HEK293 (cell line): ENCODE measurements around the gene XCL1.

Source experiments
- CTCF ChIA-PET: fragments of 350-600 bp; formaldehyde crosslinking; extraction: SDS; loops from one replicate; lab custom pipeline; 2021; ENCODE audit warnings: antibody characterized with exemption; lab: Yijun Ruan, JAX
- POLR2A ChIA-PET: fragments of 300-600 bp; formaldehyde crosslinking; extraction: SDS; loops from one replicate; lab custom pipeline; 2020; ENCODE audit warnings: antibody characterized with exemption, inconsistent platforms; lab: Yijun Ruan, JAX
- H3K27ac ChIP-seq: fragments of 200-500 bp; sonication (Bioruptor generic); 2 replicates; pipeline ENCODE4 v1.5.1; 2014; ENCODE audit warnings: low read depth, low read length, control low read depth, inconsistent platforms; ENCODE audit errors: extremely low read depth
- H3K36me3 ChIP-seq, 2 experiments: fragments of 200-500 bp in 1 of 2; sonication (Bioruptor generic) in 1 of 2; 1 replicate in 1 of 2; 2 replicates in 1 of 2; pipeline ENCODE4 v1.5.1; 2014 to 2017; ENCODE audit warnings: inconsistent platforms in 2 of 2, low read length in 2 of 2; ENCODE audit not compliant: control insufficient read depth in 2 of 2, insufficient read depth in 1 of 2
- H3K4me1 ChIP-seq: fragments of 200-500 bp; sonication (Bioruptor generic); 2 replicates; pipeline ENCODE4 v1.5.1; 2014; ENCODE audit warnings: mild to moderate bottlenecking, low read length, inconsistent platforms; ENCODE audit not compliant: control insufficient read depth, insufficient read depth
- H3K4me3 ChIP-seq: 2 replicates; pipeline ENCODE4 v1.5.1; 2011; ENCODE audit warnings: low read depth, mild to moderate bottlenecking, control low read depth, low read length, moderate library complexity
- H3K9me3 ChIP-seq: fragments of 200-500 bp; sonication (Bioruptor generic); 2 replicates; pipeline ENCODE4 v1.5.1; 2014; ENCODE audit warnings: low read depth, low read length, inconsistent platforms; ENCODE audit not compliant: control insufficient read depth, insufficient read depth
- ELK4 ChIP-seq: IDR thresholded peaks from 2 replicates; pipeline ENCODE4 v1.6.1; 2011; ENCODE audit warnings: mild to moderate bottlenecking, low read depth, low read length, borderline replicate concordance
- GLIS2 ChIP-seq: fragments of 450-650 bp; formaldehyde crosslinking; IDR thresholded peaks from 2 replicates; pipeline ENCODE4 v1.5.1; 2016; ENCODE audit warnings: missing biosample characterization, missing genetic modification characterization
- HOXD13 ChIP-seq: sonication (generic); formaldehyde crosslinking; IDR thresholded peaks from 2 replicates; pipeline ENCODE4 v1.8.0; 2022; ENCODE audit warnings: missing genetic modification reagents, borderline replicate concordance
- KLF16 ChIP-seq: fragments of 450-650 bp; formaldehyde crosslinking; IDR thresholded peaks from 2 replicates; pipeline ENCODE4 v1.5.1; 2017; ENCODE audit warnings: missing biosample characterization, missing genetic modification characterization
- PRDM1 ChIP-seq: fragments of 450-650 bp; formaldehyde crosslinking; IDR thresholded peaks from 2 replicates; pipeline ENCODE4; 2016; ENCODE audit warnings: missing biosample characterization, missing genetic modification characterization
- PRDM6 ChIP-seq: fragments of 450-650 bp; formaldehyde crosslinking; IDR thresholded peaks from 2 replicates; pipeline ENCODE4 v1.5.1; 2017; ENCODE audit warnings: missing biosample characterization, missing genetic modification characterization
- SCRT1 ChIP-seq: fragments of 450-650 bp; formaldehyde crosslinking; IDR thresholded peaks from 2 replicates; pipeline ENCODE4 v1.5.1; 2016; ENCODE audit warnings: missing biosample characterization, missing genetic modification characterization, borderline replicate concordance
- SCRT2 ChIP-seq: fragments of 450-650 bp; formaldehyde crosslinking; IDR thresholded peaks from 2 replicates; pipeline ENCODE4 v1.5.1; 2016; ENCODE audit warnings: missing biosample characterization, missing genetic modification characterization
- SP7 ChIP-seq: fragments of 450-650 bp; formaldehyde crosslinking; IDR thresholded peaks from 2 replicates; pipeline ENCODE4 v1.5.1; 2016; ENCODE audit warnings: missing biosample characterization, missing genetic modification characterization
- TSHZ1 ChIP-seq: fragments of 450-650 bp; formaldehyde crosslinking; IDR thresholded peaks from 2 replicates; pipeline ENCODE4 v1.5.1; 2016; ENCODE audit warnings: missing biosample characterization, missing genetic modification characterization, borderline replicate concordance
- WT1 ChIP-seq: fragments of 450-650 bp; formaldehyde crosslinking; IDR thresholded peaks from 2 replicates; pipeline ENCODE4 v1.5.1; 2016; ENCODE audit warnings: missing biosample characterization, missing genetic modification characterization
- YY2 ChIP-seq: fragments of 450-650 bp; formaldehyde crosslinking; IDR thresholded peaks from 2 replicates; pipeline ENCODE4 v1.5.1; 2016; ENCODE audit warnings: missing biosample characterization, missing genetic modification characterization
- ZBTB48 ChIP-seq: fragments of 450-650 bp; formaldehyde crosslinking; IDR thresholded peaks from 2 replicates; pipeline ENCODE4 v1.5.1; 2016; ENCODE audit warnings: missing biosample characterization, missing genetic modification characterization
- ZNF140 ChIP-seq: fragments of 450-650 bp; formaldehyde crosslinking; IDR thresholded peaks from 2 replicates; pipeline ENCODE4 v1.5.1; 2016; ENCODE audit warnings: missing biosample characterization, missing genetic modification characterization
- ZNF16 ChIP-seq: fragments of 450-650 bp; formaldehyde crosslinking; IDR thresholded peaks from 2 replicates; pipeline ENCODE4 v1.5.1; 2016; ENCODE audit warnings: low read depth, missing biosample characterization, missing genetic modification characterization
- ZNF174 ChIP-seq: fragments of 450-650 bp; formaldehyde crosslinking; IDR thresholded peaks from 2 replicates; pipeline ENCODE4 v1.5.0; 2017; ENCODE audit warnings: missing biosample characterization, mild to moderate bottlenecking, missing genetic modification characterization
- ZNF280C ChIP-seq: fragments of 450-650 bp; formaldehyde crosslinking; IDR thresholded peaks from 2 replicates; pipeline ENCODE4 v1.5.1; 2016; ENCODE audit warnings: missing biosample characterization, missing genetic modification characterization
- ZNF366 ChIP-seq: fragments of 450-650 bp; formaldehyde crosslinking; conservative IDR thresholded peaks from 2 replicates; pipeline ENCODE4 v1.5.1; 2016; ENCODE audit warnings: missing biosample characterization, missing genetic modification characterization
- ZNF37A ChIP-seq: fragments of 450-650 bp; IDR thresholded peaks from 2 replicates; pipeline ENCODE4 v1.5.1; 2018; ENCODE audit warnings: missing biosample characterization, missing genetic modification characterization
- ZNF48 ChIP-seq: fragments of 450-650 bp; formaldehyde crosslinking; IDR thresholded peaks from 2 replicates; pipeline ENCODE4 v1.5.1; 2016; ENCODE audit warnings: missing biosample characterization, missing genetic modification characterization
- ZNF513 ChIP-seq: fragments of 450-650 bp; IDR thresholded peaks from 2 replicates; pipeline ENCODE4 v1.5.1; 2018; ENCODE audit warnings: missing biosample characterization, missing genetic modification characterization
- ZNF561 ChIP-seq: fragments of 450-650 bp; IDR thresholded peaks from 2 replicates; pipeline ENCODE4 v1.5.1; 2018; ENCODE audit warnings: missing biosample characterization, missing genetic modification characterization, borderline replicate concordance
- ZNF629 ChIP-seq: fragments of 450-650 bp; formaldehyde crosslinking; IDR thresholded peaks from 2 replicates; pipeline ENCODE4 v1.5.1; 2017; ENCODE audit warnings: missing biosample characterization, missing genetic modification characterization
- ZNF830 ChIP-seq: fragments of 450-650 bp; IDR thresholded peaks from 2 replicates; pipeline ENCODE4 v1.5.0; 2018; ENCODE audit warnings: missing biosample characterization, missing genetic modification characterization, low read depth, mild to moderate bottlenecking, moderate library complexity
- ZNF843 ChIP-seq: fragments of 450-650 bp; formaldehyde crosslinking; IDR thresholded peaks from 2 replicates; pipeline ENCODE4 v1.5.1; 2016; ENCODE audit warnings: missing biosample characterization, missing genetic modification characterization
- ZXDB ChIP-seq: fragments of 450-650 bp; formaldehyde crosslinking; IDR thresholded peaks from 2 replicates; pipeline ENCODE4 v1.5.1; 2016; ENCODE audit warnings: missing biosample characterization, missing genetic modification characterization

The XCL1 gene

GRCh38 chr1:168565825-168566224, 10.6 kb upstream of the XCL1 start (continued):
- TF ChIP-seq ZNF280C (tag by site-specific recombination) (no peak), PRDM6 (tag by site-specific recombination) (peak; percentile 83), ZNF843 (tag by site-specific recombination) (peak; percentile 93), WT1 (tag by site-specific recombination) (peak; percentile 59; the same call in 1 of the 2 replicates), ZXDB (tag by site-specific recombination) (peak; percentile 86), ZNF561 (0 out of 2 replicates have a peak, but pooled peaks have one; percentile 17), ELK4 (no peak)

- no peak overlapping the region for H3K27ac ChIP-seq
- H3K4me3 ChIP-seq = no peak overlapping the region
- TF ChIP-seq SCRT1 (tag by site-specific recombination) (no peak), ZNF174 (tag by site-specific recombination) (no peak), YY2 (tag by site-specific recombination) (no peak), SCRT2 (tag by site-specific recombination) (no peak), GLIS2 (no peak), ZNF37A (tag by site-specific recombination) (no peak), ZNF366 (tag by site-specific recombination) (no peak), ZNF513 (no peak), KLF16 (no peak), ZNF16 (tag by site-specific recombination) (no peak), PRDM1 (tag by site-specific recombination) (no peak), ZNF830 (no peak), SP7 (no peak), ZNF48 (tag by site-specific recombination) (no peak), ZNF140 (no peak), ZNF629 (no peak), HOXD13 (CRISPR knock-in tag) (no peak), TSHZ1 (no peak), ZBTB48 (tag by site-specific recombination) (no peak)
- H3K36me3 ChIP-seq = no peaks in the 10 kb centered on the region
- POLR2A ChIA-PET = no interaction called here
- H3K9me3 ChIP-seq = no peaks in the 10 kb centered on the region
- H3K4me1 ChIP-seq = peaks cover 16% of the 10 kb centered on the region
- CTCF ChIA-PET = interaction anchor here (1.9 kb wide), 1 partner anchor 224 kb away, joined by 4 read pairs; no protein-coding TSS in a partner anchor
These were observed 9.4 kb upstream of the XCL1 start for GRCh38 chr1:168567007-168567406.
